Measurements from ENCODE around the gene PSORS1C1.
"Not testable (repeated sequence)": the region's sequence is repeated elsewhere in the genome, so short reads cannot be mapped to it uniquely, and the experiment has no call there.

PSORS1C1 gene

DNA sequence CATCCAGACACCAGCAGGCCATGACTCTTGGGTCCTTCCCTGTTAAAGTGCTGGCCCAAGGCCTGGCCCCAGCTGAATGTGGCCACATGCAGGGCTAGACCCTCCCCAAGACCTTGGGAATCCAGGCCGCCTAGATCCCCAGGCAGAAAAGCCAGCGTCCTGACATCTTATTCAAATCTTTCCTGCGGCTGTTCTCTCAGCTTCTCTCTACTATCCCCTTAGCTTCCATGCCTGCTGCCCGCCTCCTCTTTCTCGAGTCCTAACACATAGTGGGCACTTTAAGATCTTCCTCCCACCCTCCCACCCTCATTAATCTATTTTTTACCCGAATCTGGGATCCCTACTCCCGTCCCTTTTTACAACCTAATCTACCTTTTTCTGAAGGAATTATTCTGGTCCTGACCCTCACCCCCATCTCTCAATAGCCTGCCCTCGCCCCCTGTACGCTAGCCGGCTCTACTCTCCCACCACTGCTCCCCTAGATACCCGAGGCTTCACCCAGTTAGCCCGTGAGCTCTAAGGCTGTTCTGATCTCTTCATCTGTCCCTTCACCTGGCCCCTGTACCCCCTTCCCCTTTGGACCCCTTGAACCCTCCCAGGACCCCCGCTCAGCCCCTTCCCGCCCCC lies 43.0 kb downstream of the PSORS1C1 start, which contains the start of gene CCHCR1:
TSS of gene CCHCR1 (minus strand) at position 290 of the 627 bp plus-strand sequence. CDS start at position 88, 202 bp downstream.
- peaks cover 17% of the 10 kb centered on the region for H3K36me3 ChIP-seq (ENCODE audit: control insufficient read depth, insufficient read depth, low read length)
- peak within 1 kb of the TSS; percentile 68 for H3K4me3 ChIP-seq (ENCODE audit: insufficient read depth, low read depth, low read length)
- 10 to 13% methylated on average over 14 of the region's 14 CpGs for WGBS, 2 experiments
- peaks cover 4% of the 10 kb centered on the region for H3K4me1 ChIP-seq (ENCODE audit: control insufficient read depth, insufficient read depth, low read length)
- H3K9me3 ChIP-seq (ENCODE audit: control insufficient read depth, low read length), result no peaks in the 10 kb centered on the region
- no peak within 1 kb of the TSS for H3K27ac ChIP-seq (ENCODE audit: insufficient read depth, low read depth, low read length, poor library complexity, severe bottlenecking)
- H3K27me3 ChIP-seq (ENCODE audit: control insufficient read depth, insufficient read depth, low read length, poor library complexity, severe bottlenecking), result peaks cover 12% of the 10 kb centered on the region

DNA sequence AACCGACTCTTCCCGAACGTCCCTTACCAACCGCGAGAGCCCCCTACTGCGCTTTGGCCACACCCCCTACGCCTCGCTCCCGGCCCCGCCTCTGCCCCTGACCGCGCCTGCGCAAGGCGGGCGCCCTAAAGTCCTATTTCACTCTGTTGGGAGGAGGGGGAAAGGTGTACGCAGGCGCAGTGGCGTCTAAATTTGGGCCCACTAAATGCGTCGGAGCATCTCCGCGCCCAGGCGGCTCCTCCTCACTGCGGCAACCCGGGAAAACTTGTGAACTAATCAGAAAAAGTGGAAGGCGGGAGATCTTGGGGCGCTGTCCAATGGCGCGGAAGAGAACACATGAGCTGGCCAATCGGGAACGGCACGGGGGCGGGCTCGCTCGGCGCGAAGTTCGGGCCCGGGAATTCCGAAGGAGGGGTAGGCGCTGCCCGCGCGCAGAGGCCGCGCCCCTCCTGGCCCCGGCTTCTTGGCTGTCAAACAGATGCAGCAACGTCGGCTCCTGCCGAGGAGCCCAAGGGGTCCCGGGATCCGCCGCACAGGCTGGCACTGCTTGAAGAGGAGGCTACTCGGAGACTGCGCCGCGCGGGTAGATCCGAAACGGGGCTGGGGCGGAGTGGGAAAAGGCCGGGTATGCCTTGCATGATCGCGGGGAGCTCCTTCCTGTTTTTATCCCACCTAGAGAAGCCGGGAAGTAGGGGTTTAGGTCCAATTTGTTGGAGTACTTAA lies 43.7 kb downstream of the PSORS1C1 start, which contains the start of gene TCF19:
TSS of gene TCF19 (plus strand) at position 450 of the 723 bp plus-strand sequence. CDS start 881 bp downstream, outside the sequence.
- Histone ChIP-seq H3K4me1 (ENCODE audit: control insufficient read depth, insufficient read depth, low read length) (peaks cover 4% of the 10 kb centered on the region), H3K27me3 (ENCODE audit: control insufficient read depth, insufficient read depth, low read length, poor library complexity, severe bottlenecking) (peaks cover 12% of the 10 kb centered on the region), H3K36me3 (ENCODE audit: control insufficient read depth, insufficient read depth, low read length) (peaks cover 17% of the 10 kb centered on the region), H3K27ac (ENCODE audit: insufficient read depth, low read depth, low read length, poor library complexity, severe bottlenecking) (no peak within 1 kb of the TSS), H3K9me3 (ENCODE audit: control insufficient read depth, low read length) (no peaks in the 10 kb centered on the region), H3K4me3 (ENCODE audit: insufficient read depth, low read depth, low read length) (peak within 1 kb of the TSS; percentile 68)
- 0 to 1% methylated on average over 65 of the region's 65 CpGs for WGBS, 2 experiments

DNA sequence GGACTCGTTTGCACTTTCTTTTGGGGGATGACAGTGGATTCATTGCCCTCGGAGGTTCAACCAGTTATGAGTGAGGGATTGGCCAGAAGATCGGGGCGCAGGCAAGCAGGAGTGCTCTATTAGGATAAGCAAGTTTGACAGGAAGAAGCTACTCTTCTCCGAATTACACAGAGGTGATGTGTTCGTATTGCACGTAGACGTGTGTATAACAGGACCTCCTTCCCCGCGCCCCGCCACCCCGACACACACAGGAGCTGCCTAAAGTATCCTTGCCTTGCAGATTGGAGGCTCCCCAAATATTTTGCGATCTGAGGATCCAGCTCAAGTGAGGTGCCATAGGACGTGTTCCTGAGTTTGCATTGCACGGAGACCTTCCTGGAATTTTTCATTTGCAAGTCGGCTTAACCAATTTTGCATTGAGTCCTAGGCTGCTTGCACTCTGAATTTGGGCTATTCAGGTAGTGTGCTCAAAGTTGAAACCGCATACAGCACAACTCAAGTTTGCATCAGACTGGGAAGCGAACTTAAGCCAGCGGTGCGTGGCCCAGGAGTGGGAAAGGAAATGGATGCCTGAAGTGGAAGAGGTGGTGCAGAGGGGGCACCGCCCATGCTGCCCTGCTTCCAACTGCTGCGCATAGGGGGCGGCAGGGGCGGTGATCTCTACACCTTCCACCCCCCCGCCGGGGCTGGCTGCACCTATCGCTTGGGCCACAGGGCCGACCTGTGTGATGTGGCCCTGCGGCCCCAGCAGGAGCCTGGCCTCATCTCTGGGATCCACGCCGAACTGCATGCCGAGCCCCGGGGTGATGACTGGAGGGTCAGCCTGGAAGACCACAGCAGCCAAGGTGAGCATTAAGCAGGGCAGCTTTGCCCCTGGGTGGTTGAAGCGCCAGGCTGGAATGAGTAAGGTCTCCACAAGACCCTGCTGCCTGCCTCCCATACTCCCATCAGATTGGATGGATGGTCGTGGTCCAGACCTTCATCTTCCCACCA lies 44.6 kb downstream of the PSORS1C1 start:
- no peak overlapping the region for H3K27ac ChIP-seq (ENCODE audit: insufficient read depth, low read depth, low read length, poor library complexity, severe bottlenecking)
- H3K9me3 ChIP-seq (ENCODE audit: control insufficient read depth, low read length), result no peaks in the 10 kb centered on the region
- 10 to 11% methylated on average over 35 of the region's 35 CpGs for WGBS, 2 experiments
- H3K4me3 ChIP-seq (ENCODE audit: insufficient read depth, low read depth, low read length), result peak overlapping the region; percentile 68
- H3K27me3 ChIP-seq (ENCODE audit: control insufficient read depth, insufficient read depth, low read length, poor library complexity, severe bottlenecking), result peaks cover 12% of the 10 kb centered on the region
- H3K4me1 ChIP-seq (ENCODE audit: control insufficient read depth, insufficient read depth, low read length), result peaks cover 4% of the 10 kb centered on the region
- H3K36me3 ChIP-seq (ENCODE audit: control insufficient read depth, insufficient read depth, low read length), result peaks cover 11% of the 10 kb centered on the region

DNA sequence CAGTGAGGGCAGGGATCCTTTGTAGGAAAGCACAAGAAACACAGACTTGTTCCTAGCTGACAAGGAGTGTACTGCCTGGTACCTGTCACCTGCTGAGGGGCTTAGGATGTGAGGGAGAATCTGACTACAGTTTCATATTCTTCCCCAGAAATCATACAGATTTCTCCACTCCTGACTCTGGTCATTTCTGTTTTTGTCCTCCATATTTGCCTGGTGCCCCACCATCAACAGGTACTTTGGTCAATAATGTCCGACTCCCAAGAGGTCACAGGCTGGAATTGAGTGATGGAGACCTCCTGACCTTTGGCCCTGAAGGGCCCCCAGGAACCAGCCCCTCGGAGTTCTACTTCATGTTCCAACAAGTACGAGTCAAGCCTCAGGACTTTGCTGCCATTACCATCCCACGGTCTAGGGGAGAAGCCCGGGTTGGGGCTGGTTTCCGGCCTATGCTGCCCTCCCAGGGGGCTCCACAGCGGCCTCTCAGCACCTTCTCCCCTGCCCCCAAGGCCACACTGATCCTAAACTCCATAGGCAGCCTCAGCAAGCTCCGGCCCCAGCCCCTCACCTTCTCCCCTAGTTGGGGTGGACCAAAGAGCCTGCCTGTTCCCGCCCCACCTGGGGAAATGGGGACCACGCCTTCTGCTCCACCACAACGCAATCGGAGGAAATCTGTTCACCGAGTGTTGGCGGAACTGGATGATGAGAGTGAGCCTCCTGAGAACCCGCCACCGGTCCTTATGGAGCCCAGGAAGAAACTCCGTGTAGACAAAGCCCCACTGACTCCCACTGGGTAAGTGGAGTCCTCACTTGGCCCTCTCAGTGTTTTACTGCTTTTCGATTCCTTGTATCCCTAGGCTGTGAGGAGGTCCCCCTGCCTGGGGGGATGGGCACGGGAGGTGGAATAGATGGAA lies 46.9 kb downstream of the PSORS1C1 start:
- H3K27me3 ChIP-seq (ENCODE audit: control insufficient read depth, insufficient read depth, low read length, poor library complexity, severe bottlenecking), result peaks cover 12% of the 10 kb centered on the region
- no peaks in the 10 kb centered on the region for H3K9me3 ChIP-seq (ENCODE audit: control insufficient read depth, low read length)
- peaks cover 4% of the 10 kb centered on the region for H3K4me1 ChIP-seq (ENCODE audit: control insufficient read depth, insufficient read depth, low read length)
- H3K4me3 ChIP-seq (ENCODE audit: insufficient read depth, low read depth, low read length), result no peak overlapping the region
- H3K36me3 ChIP-seq (ENCODE audit: control insufficient read depth, insufficient read depth, low read length), result no peaks in the 10 kb centered on the region
- 91 to 92% methylated on average over 19 of the region's 19 CpGs for WGBS, 2 experiments
- H3K27ac ChIP-seq (ENCODE audit: insufficient read depth, low read depth, low read length, poor library complexity, severe bottlenecking), result no peak overlapping the region

DNA sequence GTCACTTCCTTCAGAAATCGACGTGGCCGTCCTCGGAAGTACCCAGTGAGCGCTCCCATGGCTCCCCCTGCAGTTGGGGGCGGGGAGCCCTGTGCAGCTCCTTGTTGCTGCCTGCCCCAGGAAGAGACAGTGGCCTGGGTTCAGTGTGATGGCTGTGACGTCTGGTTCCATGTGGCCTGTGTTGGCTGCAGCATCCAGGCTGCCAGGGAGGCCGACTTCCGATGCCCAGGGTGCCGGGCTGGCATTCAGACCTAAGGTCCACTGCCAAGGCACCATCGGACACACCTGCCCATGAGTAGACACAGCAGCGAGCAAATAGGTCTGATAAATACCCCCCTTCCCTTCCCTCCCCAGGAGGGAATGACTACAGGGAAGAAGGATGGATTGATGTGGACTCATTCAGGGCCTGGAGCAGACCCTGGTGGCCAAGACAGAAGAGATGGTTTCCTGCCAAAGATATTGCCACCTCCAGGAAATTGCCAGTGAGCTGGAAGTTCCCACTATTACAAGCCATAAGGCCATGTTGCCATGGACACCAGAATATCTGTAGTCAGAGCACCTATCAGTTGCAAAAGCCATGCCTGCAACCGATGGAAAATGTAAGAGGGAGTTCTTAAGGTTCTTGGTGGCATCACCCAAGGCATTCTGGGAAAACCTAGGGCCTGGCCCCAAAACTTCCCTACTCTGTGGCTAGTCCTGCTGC lies 48.0 kb downstream of the PSORS1C1 start:
- 92 to 93% methylated on average over 13 of the region's 13 CpGs for WGBS, 2 experiments
- no peaks in the 10 kb centered on the region for H3K36me3 ChIP-seq (ENCODE audit: control insufficient read depth, insufficient read depth, low read length)
- H3K27me3 ChIP-seq (ENCODE audit: control insufficient read depth, insufficient read depth, low read length, poor library complexity, severe bottlenecking), result peaks cover 12% of the 10 kb centered on the region
- no peaks in the 10 kb centered on the region for H3K4me1 ChIP-seq (ENCODE audit: control insufficient read depth, insufficient read depth, low read length)
- no peak overlapping the region for H3K4me3 ChIP-seq (ENCODE audit: insufficient read depth, low read depth, low read length)
- no peaks in the 10 kb centered on the region for H3K9me3 ChIP-seq (ENCODE audit: control insufficient read depth, low read length)
- no peak overlapping the region for H3K27ac ChIP-seq (ENCODE audit: insufficient read depth, low read depth, low read length, poor library complexity, severe bottlenecking)

DNA sequence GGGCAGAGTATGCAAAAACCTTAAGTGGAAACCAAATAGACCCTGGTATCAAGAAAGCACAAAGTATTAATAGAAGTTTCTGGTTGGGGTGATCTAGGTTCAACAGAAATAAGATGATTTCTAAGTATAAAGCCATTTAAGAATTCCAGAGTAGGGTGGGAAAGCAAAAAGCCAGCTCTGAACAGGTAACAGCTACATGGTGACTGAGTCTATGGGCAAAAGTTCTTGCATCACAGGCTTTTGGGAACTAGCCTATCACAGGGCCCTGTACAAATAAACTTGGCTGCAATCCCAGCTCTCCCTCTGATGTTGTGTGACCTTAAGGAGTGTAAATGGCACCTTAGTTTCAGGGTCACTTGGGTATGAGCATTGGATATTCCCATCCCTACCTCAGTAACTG lies 49.3 kb downstream of the PSORS1C1 start:
- Histone ChIP-seq H3K4me3 (ENCODE audit: insufficient read depth, low read depth, low read length) (no peak overlapping the region), H3K27me3 (ENCODE audit: control insufficient read depth, insufficient read depth, low read length, poor library complexity, severe bottlenecking) (peaks cover 16% of the 10 kb centered on the region), H3K36me3 (ENCODE audit: control insufficient read depth, insufficient read depth, low read length) (no peaks in the 10 kb centered on the region), H3K9me3 (ENCODE audit: control insufficient read depth, low read length) (no peaks in the 10 kb centered on the region), H3K4me1 (ENCODE audit: control insufficient read depth, insufficient read depth, low read length) (no peaks in the 10 kb centered on the region), H3K27ac (ENCODE audit: insufficient read depth, low read depth, low read length, poor library complexity, severe bottlenecking) (no peak overlapping the region)

DNA sequence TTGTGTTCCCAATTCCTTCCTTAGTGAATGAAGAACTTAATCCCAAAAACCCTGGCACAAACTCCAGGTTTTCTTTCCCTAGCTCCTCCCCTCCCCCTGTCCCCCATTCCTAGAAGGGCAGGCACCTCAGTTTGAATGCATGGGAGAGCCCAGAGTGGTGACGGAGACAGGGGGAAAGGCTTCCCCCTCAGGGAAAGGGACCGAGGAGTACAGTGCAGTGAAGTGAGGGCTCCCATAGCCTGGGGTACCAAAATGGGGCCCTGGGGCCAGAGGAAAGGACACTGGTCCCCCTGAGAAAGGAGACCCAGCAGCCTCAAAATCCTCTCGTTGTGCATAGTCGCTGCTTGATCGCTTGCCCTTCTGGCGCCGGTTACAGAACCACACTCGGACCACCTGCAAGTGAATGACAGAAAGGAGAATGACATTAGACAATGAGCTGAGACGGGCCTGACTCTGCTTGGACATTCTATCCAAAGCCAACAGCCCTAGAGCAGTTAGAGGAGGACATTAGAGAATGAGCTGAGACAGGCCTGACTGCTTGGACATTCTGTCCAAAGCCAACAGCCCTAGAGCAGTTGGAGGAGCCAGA lies 50.0 kb downstream of the PSORS1C1 start:
- not testable (repeated sequence) for H3K27ac ChIP-seq (ENCODE audit: insufficient read depth, low read depth, low read length, poor library complexity, severe bottlenecking)
- WGBS, 2 experiments, result 90 to 92% methylated on average over 7 of the region's 9 CpGs

DNA sequence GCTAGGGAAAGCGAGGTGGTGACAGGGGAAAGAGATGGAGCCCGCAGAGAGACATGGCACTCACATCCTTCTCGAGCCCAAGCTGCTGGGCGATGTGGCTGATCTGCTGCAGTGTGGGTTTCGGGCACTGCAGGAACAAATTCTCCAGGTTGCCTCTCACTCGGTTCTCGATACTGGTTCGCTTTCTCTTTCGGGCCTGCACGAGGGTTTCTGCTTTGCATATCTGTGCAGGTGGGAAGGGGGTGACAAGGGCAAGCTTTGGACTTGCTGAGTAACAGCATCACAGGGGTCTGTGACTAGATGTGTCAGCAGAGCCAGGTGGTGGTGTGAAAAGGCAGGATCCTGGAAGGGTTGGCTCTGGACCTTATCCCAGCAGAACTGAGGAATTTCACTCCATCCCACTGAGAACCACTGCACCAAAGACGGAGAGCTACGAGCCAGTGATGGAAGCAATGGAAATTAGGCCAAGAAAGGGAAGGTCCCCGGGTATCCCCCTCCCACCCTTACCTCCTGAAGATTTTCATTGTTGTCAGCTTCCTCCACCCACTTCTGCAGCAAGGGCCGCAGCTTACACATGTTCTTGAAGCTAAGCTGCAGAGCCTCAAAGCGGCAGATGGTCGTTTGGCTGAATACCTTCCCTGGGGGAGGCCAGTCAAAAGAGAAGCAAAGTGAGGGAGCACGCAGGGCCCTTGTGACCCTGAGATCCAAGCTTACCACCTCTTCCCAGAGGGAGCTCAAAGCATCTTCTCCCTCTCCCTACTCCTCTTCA lies 50.6 kb downstream of the PSORS1C1 start:
- not testable (repeated sequence) for H3K9me3 ChIP-seq (ENCODE audit: control insufficient read depth, low read length); H3K27ac ChIP-seq (ENCODE audit: insufficient read depth, low read depth, low read length, poor library complexity, severe bottlenecking); H3K4me3 ChIP-seq (ENCODE audit: insufficient read depth, low read depth, low read length); H3K36me3 ChIP-seq (ENCODE audit: control insufficient read depth, insufficient read depth, low read length); H3K4me1 ChIP-seq (ENCODE audit: control insufficient read depth, insufficient read depth, low read length)
- H3K27me3 ChIP-seq (ENCODE audit: control insufficient read depth, insufficient read depth, low read length, poor library complexity, severe bottlenecking), result peaks cover 20% of the 10 kb centered on the region
- WGBS, 2 experiments, result 53 to 58% methylated on average over 17 of the region's 17 CpGs

More for the DNA sequence above, 50.0 kb downstream of the PSORS1C1 start:
- H3K4me1 ChIP-seq (ENCODE audit: control insufficient read depth, insufficient read depth, low read length); H3K9me3 ChIP-seq (ENCODE audit: control insufficient read depth, low read length); H3K36me3 ChIP-seq (ENCODE audit: control insufficient read depth, insufficient read depth, low read length); H3K4me3 ChIP-seq (ENCODE audit: insufficient read depth, low read depth, low read length): not testable (repeated sequence)
- H3K27me3 ChIP-seq (ENCODE audit: control insufficient read depth, insufficient read depth, low read length, poor library complexity, severe bottlenecking), result peaks cover 16% of the 10 kb centered on the region

All from ectodermal cell (in vitro differentiated cells).